ENCODE data around the gene CMIP.

- no peak for TF ChIP-seq CTCF (IDR thresholded peaks at IDR 0.05)
- TF ChIP-seq POLR2A (IDR thresholded peaks at IDR 0.05): no peak
Measured at GRCh38 chr16:81515721-81516120, 71.1 kb downstream of the CMIP start.

All from thyroid gland (tissue), 4 donors.